CD4-positive, alpha-beta T cell treated with Interleukin-1 beta for 1 hour (primary cell): ENCODE results near the gene UPK3A.
"Not testable (repeated sequence)": the region's sequence is repeated elsewhere in the genome, so short reads cannot be mapped to it uniquely, and the experiment has no call there.

Experiments used
- DNase-seq, 2 donors: peaks; one replicate each; pipeline ENCODE4 v3.0.0-alpha.2; 2020 to 2022

Gene UPK3A

DNA sequence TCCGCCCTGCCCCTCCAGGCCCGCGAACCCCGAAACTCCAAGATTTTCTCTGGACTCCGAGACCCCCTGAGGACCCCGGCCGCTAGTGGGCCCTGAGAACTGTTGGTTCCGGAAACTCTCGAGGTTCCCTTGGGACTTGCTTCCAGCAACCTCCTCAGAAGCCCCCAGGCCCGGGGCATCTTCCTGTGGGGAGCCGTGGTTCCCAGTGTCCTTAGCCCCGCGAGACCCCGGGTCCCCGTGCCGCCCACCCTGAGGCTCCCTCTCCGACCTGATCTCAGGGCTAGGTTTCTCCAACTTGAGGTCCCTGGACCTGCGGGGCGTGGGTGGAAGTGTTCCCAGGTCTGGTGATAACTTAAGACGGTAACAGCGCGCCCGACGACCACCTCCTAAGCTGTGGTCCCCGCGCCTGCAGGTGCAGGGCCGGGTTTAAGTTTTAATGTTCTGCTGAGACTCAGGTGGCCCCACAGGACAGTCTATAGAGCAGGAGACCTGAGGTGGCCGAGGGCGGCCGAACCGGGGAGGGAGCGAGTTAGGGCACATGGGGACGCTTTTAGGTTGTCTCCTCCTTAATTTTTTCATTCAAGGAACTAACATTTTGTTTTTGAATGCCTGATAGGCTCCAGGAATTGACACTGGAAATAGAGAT lies 25.7 kb downstream of the UPK3A start:
- no peak for DNase-seq

- DNase-seq = no peak
Observed at GRCh38 chr22:45310977-45311531, 26.3 kb downstream of the UPK3A start.

DNA sequence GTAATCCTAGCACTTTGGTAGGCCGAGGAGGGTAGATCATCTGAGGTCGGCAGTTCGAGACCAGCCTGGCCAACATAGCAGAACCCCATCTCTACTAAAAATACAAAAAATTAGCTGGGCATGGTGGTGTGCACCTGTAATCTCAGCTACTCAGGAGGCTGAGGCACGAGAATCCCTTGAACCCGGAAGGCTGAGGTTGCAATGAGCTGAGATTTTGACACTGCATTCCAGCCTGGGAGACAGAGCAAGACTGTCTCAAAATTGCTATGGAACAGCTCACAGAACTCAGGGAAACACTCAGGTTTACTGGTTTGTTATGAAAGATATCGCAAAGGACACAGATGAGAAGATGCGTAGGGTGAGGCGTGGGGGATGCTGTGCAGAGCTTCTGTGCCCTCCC lies 27.7 kb downstream of the UPK3A start:
- no peak for DNase-seq

GRCh38 chr22:45312856-45313255 lies 28.1 kb downstream of the UPK3A start:
- no peak for DNase-seq

GRCh38 chr22:45314054-45314721 lies 29.4 kb downstream of the UPK3A start:
- no peak for DNase-seq

- DNase-seq = no peak
Observed at GRCh38 chr22:45314786-45315185, 30.0 kb downstream of the UPK3A start.

DNA sequence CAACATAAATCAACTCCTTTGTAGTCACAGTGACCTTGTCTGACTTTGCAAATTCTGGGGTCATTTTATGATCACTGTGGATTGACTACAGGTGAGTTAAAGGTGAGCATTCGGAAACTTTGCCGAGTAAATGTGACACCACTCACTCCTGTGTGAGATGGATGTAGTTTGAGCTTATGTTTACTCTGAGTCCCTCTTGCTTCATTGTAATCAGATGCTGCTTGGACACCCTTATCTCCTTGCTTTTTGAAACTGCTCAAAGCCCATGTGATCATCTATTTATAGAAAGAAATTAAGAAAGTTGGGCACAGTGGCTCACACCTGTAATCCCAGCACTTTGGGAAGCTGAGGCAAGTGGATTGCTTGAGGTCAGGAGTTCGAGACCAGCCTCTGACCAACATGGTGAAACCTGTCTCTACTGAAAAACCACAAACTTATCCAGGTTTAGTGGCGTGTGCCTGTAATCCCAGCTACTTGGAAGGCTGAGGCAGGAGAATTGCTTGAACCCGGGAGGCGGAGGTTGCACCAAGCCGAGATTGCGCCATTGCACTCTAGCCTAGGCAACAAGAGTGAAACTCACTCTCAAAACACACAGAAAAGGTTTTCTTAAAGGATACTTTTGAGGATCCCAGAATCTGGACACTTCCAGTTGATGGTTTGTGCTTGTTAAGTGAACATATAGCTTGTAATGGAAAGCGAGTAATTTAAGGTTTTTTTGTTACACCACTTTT lies 32.2 kb downstream of the UPK3A start:
- no peak for DNase-seq

DNA sequence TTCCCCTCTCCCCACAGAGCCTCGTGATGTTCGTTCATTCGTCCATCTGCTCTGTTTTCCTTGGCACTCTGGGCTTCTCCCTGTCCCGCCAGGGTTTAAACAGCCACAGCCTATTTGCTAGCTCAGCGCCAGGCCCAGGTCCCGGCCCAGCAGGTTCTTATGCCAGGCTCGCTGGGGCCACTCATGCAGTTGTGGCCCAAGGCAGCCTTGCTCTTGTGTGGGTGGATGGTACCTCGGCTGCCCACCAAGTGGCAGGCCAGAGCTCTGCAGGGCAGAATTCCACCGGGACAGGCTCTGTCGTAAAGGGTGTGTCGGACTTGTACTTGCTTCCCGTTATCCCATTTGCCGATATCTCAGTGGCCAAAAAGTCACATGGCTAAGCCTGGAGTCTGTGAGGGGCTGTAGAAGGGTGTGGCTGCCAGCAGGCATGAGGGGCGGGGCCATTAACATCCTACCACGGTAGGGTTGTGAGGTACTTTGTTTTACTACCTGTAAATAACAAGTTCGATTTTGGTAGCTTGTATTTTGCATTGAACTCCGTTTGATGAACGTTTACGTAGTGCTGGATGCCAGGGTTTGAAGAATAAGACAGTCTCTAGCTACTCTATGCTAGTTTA lies 32.9 kb downstream of the UPK3A start:
- peak in 1 of 2 donors; percentile 78 for DNase-seq

DNA sequence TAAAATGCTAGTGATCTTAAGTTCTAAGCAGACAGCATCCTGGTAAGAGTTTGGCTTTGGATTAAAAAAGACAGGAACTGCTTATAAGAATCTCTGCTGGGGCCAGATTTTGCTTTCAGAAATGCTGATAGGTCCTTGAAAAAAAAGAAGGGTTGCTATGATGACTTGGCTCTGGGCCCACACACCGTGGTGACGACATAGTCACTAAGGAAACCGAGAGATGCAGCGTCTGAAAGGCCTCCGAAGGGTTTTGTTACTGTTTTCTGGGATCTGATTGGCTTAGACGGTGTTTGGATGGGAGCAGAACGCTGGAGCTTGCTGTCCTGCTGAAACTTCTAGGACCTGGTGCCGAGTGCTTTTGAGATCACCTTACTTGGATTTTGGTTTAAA lies 33.4 kb downstream of the UPK3A start:
- DNase-seq = peak; percentile 94 to 95

DNA sequence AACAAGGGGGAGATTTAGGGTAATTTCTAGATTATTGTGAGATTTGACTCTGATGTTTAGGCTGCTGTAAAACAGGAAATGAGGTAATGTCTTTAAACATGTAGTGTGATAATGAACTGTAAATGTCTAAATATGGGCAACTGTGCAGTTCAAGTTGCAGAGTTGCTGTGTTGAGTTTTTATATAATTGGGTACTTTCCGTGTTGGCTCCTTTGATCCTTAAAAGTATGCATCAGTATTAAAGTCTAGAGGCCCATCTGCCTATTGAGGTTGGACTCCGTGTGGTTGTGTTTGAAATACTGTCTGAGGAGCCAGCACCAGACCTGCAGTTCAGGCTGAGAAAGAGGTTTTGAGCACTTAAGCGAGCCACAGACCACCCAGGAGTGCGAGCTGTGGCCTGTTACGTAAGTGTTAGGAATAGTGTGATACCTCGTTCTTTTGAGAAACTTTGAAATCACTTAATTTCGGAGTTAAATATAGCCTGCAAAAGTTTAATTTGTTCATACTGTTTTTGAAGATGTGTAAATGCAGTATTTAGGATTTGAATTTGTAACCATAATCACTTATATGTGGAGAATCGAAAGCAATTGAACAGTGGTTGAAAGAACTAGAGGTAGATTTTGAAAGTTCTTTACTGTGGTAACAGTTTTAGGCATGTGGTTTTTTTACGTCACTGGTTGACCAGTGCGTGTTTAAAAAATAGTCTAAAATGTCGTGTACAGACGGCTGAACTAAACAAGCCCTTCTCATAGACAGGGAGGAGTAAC lies 34.0 kb downstream of the UPK3A start:
- peak; percentile 78 to 88 for DNase-seq

GRCh38 chr22:45319324-45319685 lies 34.6 kb downstream of the UPK3A start:
- no peak for DNase-seq

- DNase-seq = peak in 1 of 2 donors; percentile 36
Observed at GRCh38 chr22:45320357-45320976, 35.7 kb downstream of the UPK3A start.

- no peak for DNase-seq
Observed at GRCh38 chr22:45321827-45322226, 37.1 kb downstream of the UPK3A start.

- no peak for DNase-seq
Observed at GRCh38 chr22:45322873-45323525, 38.2 kb downstream of the UPK3A start.

GRCh38 chr22:45323695-45324094 lies 38.9 kb downstream of the UPK3A start:
- DNase-seq = no peak

DNA sequence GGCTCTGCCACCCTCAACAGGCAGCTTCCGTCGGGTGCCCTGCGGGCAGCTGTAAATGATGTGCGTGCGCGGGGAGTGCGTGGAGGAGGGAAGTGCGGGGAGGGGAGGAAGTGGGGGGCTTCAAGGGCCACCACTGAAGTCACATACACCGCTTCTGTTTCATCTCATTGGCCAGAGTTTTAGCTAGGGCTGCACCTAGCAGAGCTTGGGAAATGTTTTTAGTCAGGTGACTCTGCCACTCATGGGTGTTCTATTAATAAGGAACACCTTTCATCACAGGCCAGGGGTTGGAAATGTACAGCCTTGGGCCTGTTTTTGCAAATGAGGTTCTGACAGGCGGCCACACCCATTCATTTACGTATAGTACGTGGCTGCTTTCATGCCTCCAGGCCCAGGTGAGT lies 39.6 kb downstream of the UPK3A start:
- DNase-seq = no peak

DNA sequence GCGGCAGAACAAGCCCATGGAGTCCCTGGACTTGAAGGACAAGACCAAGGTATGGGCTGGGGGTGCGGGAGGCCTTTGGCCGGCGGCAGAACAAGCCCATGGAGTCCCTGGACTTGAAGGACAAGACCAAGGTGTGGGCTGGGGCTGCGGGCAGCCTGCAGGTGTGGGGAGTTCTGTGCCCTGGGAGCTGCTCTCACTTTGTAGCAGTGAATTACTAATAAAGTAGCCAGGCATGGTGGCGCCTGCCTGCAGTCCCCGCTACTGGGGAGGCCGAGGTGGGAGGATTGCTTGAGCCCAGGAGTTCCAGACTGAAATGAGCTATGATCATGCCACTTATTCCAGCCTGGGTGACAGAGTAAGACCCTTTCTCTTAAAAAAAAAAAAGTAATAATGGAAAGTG lies 43.5 kb downstream of the UPK3A start:
- DNase-seq = not testable (repeated sequence)

DNA sequence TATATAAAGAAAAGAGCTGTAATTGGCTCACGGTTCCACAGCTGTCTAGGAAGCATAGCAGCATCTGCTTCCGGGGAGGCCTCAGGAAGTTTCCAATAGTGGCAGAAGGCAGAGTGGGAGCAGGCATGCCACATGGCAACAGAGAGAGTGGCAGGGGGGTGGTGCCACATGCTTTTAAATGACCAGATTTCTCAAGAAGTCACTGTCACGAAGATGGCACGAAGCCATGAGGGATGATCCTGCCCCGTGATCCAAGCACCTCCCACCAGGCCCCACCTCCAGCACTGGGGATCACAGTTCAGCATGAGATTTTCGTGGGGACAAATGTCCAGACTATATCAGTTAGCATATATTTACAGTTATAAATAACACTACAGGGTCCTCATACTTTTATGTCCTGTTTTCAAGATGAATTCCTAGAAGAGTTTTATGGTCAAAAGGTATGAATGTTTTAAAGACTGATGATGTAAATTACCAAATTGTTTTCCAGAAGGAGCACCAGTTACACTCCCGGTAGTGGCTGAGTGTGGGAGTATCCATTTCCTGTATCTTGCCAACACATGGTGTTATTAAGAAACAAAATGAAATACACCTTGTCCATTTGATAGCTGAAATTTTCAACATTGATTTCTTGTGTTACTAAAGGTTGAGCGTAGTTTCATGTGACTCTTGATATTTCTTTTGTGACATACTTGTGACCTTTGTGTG lies 44.2 kb downstream of the UPK3A start:
- DNase-seq = no peak

DNA sequence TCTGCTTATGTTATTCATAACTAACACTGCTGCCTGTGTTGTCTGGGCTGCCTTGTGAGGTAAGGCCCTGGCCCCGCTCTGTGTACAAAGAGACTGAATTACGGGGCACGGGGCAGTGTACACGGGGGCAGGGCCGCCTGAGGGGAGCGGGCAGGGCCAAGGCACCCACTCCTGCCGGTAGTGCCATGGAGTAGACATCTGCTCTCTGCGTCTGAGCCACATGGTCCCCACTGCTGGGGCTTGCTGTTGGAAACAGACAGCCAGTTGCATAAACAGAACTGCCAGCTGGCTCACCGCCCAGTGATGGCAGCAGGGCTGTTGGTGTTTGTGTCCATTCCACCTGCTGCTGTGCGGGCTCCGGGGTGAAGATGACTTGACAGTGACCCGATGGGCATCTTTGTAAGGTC lies 44.8 kb downstream of the UPK3A start:
- no peak for DNase-seq

DNA sequence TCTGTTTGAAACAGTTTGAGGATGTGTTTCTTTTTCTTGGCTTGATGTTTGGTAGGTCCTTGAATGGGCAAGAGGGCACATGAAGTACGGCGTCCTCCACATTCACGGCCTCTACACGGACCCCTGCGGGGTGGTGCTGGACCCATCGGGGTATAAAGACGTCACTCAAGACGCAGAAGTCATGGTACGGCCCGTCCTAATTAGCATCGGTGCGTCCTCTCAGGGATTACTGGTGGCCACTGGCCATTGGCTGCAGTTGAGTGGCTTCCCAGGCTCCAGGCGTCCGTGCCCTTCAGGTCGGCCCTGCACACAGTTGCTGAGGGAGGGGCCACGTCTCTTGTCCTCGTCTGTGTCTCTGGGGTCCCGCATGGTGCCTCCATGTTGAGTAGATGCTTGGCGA lies 45.8 kb downstream of the UPK3A start:
- DNase-seq = no peak

GRCh38 chr22:45331486-45331885 lies 46.7 kb downstream of the UPK3A start:
- no peak for DNase-seq
